ENCODE measurements around the gene ACVR2A.

- TF ChIP-seq YY1 (IDR thresholded peaks at IDR 0.05; ENCODE audit: insufficient read depth, insufficient read length): no peak
- TF ChIP-seq ZNF274 (IDR thresholded peaks at IDR 0.05; ENCODE audit: low read depth, low read length): no peak
Measured at GRCh38 chr2:147933931-147934330, 89.1 kb downstream of the ACVR2A start.
